K562 treated with DMSO at 1 percent for 24 hours (cell line): ENCODE data around the gene OR10A4. TPM values are rescaled to one million over a fixed set of nuclear protein-coding genes. Genes with fewer than 3 reads are reported as not detected.

Source experiments
- total RNA-seq: library from RNA; unstranded; fragments of 300-600 nt; gene quantifications from 2 replicates; pipeline ENCODE4 v1.2.3, GENCODE V29; 2022; ENCODE audit warnings: low read depth; ENCODE audit not compliant: insufficient read depth

Gene OR10A4
- total RNA-seq = not detected in 2 replicates

DNA sequence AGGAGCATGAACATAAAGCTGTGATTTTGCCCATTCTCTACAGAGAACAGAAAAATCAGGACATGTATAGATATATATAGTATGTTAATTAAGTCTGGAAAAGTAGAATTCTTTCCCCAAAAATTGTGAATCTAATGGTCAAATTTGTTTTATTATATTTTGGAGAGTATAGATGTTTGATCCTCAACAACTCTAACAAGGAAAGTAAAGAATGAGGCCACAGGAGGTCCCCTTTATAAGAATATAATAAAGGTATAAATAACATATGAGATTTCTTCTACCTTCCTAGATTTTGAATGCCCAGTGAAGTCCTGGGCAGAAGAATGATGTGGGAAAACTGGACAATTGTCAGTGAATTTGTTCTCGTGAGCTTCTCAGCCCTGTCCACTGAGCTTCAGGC, at the start of gene OR10A4:
OR10A4 (plus strand) TSS at position 301 of the 400 bp plus-strand sequence; CDS start at position 324, 23 bp downstream.

DNA sequence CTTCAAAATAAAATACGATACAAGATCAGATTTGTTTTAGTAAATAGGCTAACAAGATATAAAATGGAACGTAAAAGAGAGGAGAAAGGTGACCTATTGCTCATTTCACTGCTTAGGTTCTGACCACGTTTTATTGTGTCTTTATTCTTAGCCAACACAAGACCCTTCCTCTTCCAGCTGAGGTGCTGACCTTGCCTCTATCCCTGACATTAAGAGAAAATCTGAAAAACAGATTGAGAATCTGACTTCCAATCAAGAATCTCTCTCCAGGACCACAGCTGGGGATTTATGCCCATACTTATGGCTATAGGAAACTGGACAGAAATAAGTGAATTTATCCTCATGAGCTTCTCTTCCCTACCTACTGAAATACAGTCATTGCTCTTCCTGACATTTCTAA, 31.0 kb upstream of the OR10A4 start, which contains the start of gene OR10A5:
OR10A5 (plus strand) TSS at position 301 of the 400 bp plus-strand sequence; CDS start at position 301, 0 bp downstream.

DNA sequence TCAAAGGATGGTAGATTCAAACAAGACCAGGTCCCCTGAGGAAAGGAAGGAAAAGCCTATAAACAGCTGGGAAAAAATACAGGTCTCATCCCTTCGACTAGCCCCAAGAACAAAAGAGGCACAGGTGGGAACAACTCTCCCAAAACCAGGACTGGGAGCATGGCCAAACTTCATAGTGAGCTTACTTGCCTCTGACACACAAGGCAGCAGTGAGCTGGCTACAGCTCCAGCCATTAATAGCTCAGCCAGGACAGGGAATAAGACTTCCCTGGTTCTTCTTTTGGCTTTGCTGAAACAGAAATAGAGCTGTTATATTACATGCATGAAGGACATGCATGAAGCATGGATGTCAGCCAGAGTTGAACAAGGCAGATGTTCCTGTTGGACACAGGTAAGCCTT, 13.5 kb upstream of the OR10A4 start, which contains the start of gene OR10A2:
OR10A2 (plus strand) TSS at position 97 of the 400 bp plus-strand sequence. CDS start 6,698 bp downstream, outside the sequence.

GRCh38 chr11:6892400-6892799, 16.0 kb downstream of the OR10A4 start, which contains the start of gene OR2D2:
Gene OR2D2 (minus strand): TSS chr11:6892500. CDS start chr11:6892500, 0 bp downstream.

GRCh38 chr11:6920702-6921101, 44.3 kb downstream of the OR10A4 start, which contains the start of gene OR2D3:
Gene OR2D3 (plus strand): TSS chr11:6921002. CDS start chr11:6921002, 0 bp downstream.

GRCh38 chr11:6926208-6927029, 50.0 kb downstream of the OR10A4 start, which contains the start of gene ZNF215:
Gene ZNF215 (plus strand): TSS chr11:6926426. CDS start chr11:6932273, 5,847 bp downstream.

Other genes starting within 250 kb of the OR10A4 start
- 0.49 and 0.64 TPM in 2 replicates for gene DCHS1, start 220.8 kb upstream of the OR10A4 start, total RNA-seq
- gene MRPL17, start 193.3 kb upstream of the OR10A4 start, total RNA-seq = 54.0 and 59.4 TPM in 2 replicates
- gene OR2AG2, start 104.6 kb upstream of the OR10A4 start, total RNA-seq = 0.21 and 0.23 TPM in 2 replicates
- gene OR2AG1, start 93.6 kb upstream of the OR10A4 start, total RNA-seq = not detected in 2 replicates
- gene OR6A2, start 76.9 kb upstream of the OR10A4 start, total RNA-seq = not detected in 2 replicates
- gene OR10A5, start 30.9 kb upstream of the OR10A4 start, total RNA-seq = not detected in 2 replicates
- gene OR10A2, start 13.6 kb upstream of the OR10A4 start, total RNA-seq = not detected in 2 replicates
- gene OR2D2, start 15.9 kb downstream of the OR10A4 start, total RNA-seq = not detected in 2 replicates
- gene OR2D3, start 44.4 kb downstream of the OR10A4 start, total RNA-seq = not detected in 2 replicates
- gene ZNF215, start 49.8 kb downstream of the OR10A4 start, total RNA-seq = 4.0 and 6.3 TPM in 2 replicates
- gene ZNF214, start 143.7 kb downstream of the OR10A4 start, total RNA-seq = 0.86 TPM in 1 of 2 replicates, not detected in the other
- 0.15 and 0.27 TPM in 2 replicates for gene NLRP14, start 143.9 kb downstream of the OR10A4 start, total RNA-seq
- 0.28 and 0.69 TPM in 2 replicates for gene RBMXL2, start 212.4 kb downstream of the OR10A4 start, total RNA-seq